Nephron progenitor cell (in vitro differentiated cells): Measurements from ENCODE around the gene MYO18A.
"Not testable (repeated sequence)": the region's sequence is repeated elsewhere in the genome, so short reads cannot be mapped to it uniquely, and the experiment has no call there.

Source experiments
- DNase-seq: peaks from one replicate; pipeline ENCODE4 v3.0.0; 2021
- H3K27ac Mint-ChIP-seq: 2 replicates; pipeline ENCODE4 v1.8.0; 2021; ENCODE audit warnings: mild to moderate bottlenecking, moderate library complexity, mixed read lengths
- H3K27me3 Mint-ChIP-seq: 2 replicates; pipeline ENCODE4 v1.8.0; 2021; ENCODE audit warnings: mild to moderate bottlenecking, low read depth, mixed read lengths; ENCODE audit not compliant: poor library complexity
- H3K36me3 Mint-ChIP-seq: 2 replicates; pipeline ENCODE4 v1.8.0; 2021; ENCODE audit warnings: low read depth, mixed read lengths
- H3K4me1 Mint-ChIP-seq: 2 replicates; pipeline ENCODE4 v1.8.0; 2021; ENCODE audit warnings: mixed read lengths
- H3K4me3 Mint-ChIP-seq: 2 replicates; pipeline ENCODE4 v1.8.0; 2021; ENCODE audit warnings: mild to moderate bottlenecking, moderate library complexity, mixed read lengths
- H3K9me3 Mint-ChIP-seq: 2 replicates; pipeline ENCODE4 v1.8.0; 2021; ENCODE audit warnings: mild to moderate bottlenecking, moderate library complexity, mixed read lengths
- TF ChIP-seq, protein P1 (sequence below): fragments of 200-600 bp; sonication (generic); IDR thresholded peaks from 2 replicates; pipeline ENCODE4 v1.5.0; 2021; ENCODE audit warnings: antibody characterized with exemption

The MYO18A gene

DNA sequence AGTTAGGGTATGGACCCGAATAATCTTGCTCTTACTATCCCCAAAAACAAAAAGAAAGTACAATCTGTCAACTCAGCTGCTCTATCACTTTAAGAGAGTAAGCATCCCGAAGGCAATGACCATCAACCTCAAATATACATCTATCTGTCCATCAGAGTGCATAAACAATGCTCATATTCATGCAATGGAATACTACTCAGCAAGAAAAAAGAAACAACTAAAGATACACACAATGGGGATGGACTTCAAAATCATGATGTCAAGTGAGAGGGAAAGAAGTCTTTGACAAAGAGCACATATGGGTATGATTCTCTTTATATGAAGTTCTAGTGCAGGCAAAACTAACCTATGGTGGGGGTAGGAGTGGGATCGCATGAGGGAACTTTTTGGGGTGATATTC lies 9.5 kb downstream of the MYO18A start:
- H3K27me3 Mint-ChIP-seq, result no peaks in the 10 kb centered on the region
- H3K4me3 Mint-ChIP-seq, result no peak overlapping the region
- H3K27ac Mint-ChIP-seq, result no peak overlapping the region
- TF ChIP-seq, protein P1, sequence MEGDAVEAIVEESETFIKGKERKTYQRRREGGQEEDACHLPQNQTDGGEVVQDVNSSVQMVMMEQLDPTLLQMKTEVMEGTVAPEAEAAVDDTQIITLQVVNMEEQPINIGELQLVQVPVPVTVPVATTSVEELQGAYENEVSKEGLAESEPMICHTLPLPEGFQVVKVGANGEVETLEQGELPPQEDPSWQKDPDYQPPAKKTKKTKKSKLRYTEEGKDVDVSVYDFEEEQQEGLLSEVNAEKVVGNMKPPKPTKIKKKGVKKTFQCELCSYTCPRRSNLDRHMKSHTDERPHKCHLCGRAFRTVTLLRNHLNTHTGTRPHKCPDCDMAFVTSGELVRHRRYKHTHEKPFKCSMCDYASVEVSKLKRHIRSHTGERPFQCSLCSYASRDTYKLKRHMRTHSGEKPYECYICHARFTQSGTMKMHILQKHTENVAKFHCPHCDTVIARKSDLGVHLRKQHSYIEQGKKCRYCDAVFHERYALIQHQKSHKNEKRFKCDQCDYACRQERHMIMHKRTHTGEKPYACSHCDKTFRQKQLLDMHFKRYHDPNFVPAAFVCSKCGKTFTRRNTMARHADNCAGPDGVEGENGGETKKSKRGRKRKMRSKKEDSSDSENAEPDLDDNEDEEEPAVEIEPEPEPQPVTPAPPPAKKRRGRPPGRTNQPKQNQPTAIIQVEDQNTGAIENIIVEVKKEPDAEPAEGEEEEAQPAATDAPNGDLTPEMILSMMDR, result no peak
- H3K36me3 Mint-ChIP-seq, result peaks cover 20% of the 10 kb centered on the region
- peaks cover 28% of the 10 kb centered on the region for H3K4me1 Mint-ChIP-seq
- DNase-seq, result no peak
- H3K9me3 Mint-ChIP-seq, result no peaks in the 10 kb centered on the region

DNA sequence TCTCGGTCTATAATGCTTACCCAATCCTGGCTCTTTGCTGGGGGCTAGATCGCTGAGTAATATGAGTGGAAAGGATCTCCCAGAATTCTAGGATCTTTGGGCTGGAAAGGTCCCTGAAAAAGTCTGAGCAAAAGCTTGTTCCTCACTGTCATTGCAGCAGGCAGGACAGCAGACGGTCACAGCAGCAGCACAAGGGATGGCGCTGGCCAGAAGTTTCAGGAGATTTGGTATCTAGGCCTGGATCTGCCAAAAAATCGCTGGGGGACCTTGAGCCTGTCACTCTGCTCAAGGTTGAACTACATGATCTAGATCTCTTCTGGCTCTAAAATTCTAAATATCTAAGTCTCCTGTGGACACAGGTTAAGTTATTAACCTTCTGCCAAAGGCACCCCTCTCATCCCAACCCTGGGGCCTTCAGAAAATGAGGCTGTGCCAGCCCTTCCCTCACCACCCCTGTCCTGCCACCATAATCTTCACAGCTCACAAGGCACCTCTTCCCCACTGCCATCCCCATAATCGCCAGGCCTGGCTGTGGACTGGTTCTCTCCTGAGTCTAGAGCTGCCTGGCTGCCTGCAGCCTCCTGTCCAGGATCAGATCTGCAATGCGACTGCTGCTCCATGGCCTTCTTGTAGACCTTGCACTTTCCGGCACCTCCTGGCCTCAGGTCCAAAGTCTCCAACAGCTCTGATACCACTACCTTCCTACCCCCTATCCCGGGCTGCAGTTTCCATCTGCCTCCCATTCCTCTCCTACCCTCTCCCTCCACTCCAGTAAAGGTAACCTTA lies 10.2 kb downstream of the MYO18A start:
- Mint-ChIP-seq H3K9me3 (no peaks in the 10 kb centered on the region), H3K36me3 (peaks cover 24% of the 10 kb centered on the region), H3K4me3 (no peak overlapping the region), H3K27me3 (no peaks in the 10 kb centered on the region), H3K4me1 (peaks cover 35% of the 10 kb centered on the region), H3K27ac (no peak overlapping the region)
- DNase-seq, result no peak
- TF ChIP-seq, protein P1, result no peak

DNA sequence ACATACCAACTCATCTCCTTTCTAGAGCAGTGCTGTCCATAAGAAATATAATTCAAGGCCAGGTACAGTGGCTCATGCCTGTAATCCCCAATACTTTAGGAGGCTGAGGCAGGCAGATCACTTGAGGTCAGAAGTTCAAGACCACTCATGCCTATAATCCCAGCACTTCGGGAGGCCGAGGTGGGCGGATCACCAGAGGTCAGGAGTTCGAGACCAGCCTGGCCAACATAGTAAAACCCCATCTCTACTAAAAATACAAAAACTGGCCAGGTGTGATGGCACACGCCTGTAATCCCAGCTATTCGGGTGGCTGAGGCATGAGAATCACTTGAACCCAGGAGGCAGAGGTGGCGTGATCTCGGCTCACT lies 11.5 kb downstream of the MYO18A start:
- H3K27ac Mint-ChIP-seq, H3K4me3 Mint-ChIP-seq, H3K27me3 Mint-ChIP-seq, DNase-seq, H3K9me3 Mint-ChIP-seq: not testable (repeated sequence)
- Mint-ChIP-seq H3K36me3 (peaks cover 33% of the 10 kb centered on the region), H3K4me1 (peaks cover 46% of the 10 kb centered on the region)

GRCh38 chr17:29168079-29168758 lies 12.0 kb downstream of the MYO18A start:
- DNase-seq, result no peak
- peaks cover 49% of the 10 kb centered on the region for H3K4me1 Mint-ChIP-seq
- no peak overlapping the region for H3K4me3 Mint-ChIP-seq
- H3K27me3 Mint-ChIP-seq, result peaks cover 3% of the 10 kb centered on the region
- H3K27ac Mint-ChIP-seq, result no peak overlapping the region
- H3K36me3 Mint-ChIP-seq, result peaks cover 33% of the 10 kb centered on the region
- no peaks in the 10 kb centered on the region for H3K9me3 Mint-ChIP-seq
- TF ChIP-seq, protein P1, result no peak

DNA sequence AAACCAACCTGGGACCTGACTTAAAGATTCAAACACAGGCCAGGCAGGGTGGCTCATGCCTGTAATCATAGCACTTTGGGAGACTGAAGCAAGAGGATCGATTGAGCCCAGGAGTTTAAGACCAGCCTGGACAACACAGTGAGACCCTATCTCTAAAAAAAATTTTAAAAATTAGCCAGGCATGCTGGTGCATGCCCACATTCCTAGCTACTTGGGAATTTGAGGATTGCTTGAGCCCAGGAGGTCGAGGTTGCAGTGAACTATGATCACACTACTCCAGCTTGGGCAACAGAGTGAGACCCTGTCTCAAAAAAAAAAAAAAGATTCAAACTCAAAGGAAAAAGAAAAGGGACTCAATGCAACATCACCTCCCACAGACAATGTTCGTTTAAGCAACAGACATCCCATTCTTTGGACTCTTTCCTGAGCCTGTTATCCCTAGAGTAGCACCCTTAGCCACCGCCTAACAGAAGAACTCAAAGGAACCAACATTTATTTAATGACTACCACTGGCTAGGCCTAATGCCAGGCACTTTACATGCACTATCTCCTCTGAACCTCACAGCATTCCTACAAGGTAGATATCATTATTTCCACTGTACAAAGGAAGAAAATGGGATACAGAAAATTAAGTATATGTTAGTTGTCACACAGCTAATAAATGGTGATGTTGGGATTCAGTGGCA lies 12.7 kb downstream of the MYO18A start:
- TF ChIP-seq, protein P1, result no peak
- Mint-ChIP-seq H3K4me1 (peaks cover 55% of the 10 kb centered on the region), H3K27ac (no peak overlapping the region), H3K4me3 (no peak overlapping the region), H3K36me3 (peaks cover 30% of the 10 kb centered on the region), H3K9me3 (no peaks in the 10 kb centered on the region), H3K27me3 (peaks cover 4% of the 10 kb centered on the region)
- no peak for DNase-seq

GRCh38 chr17:29166507-29166887 lies 13.7 kb downstream of the MYO18A start:
- Mint-ChIP-seq H3K36me3 (peaks cover 33% of the 10 kb centered on the region), H3K27ac (no peak overlapping the region), H3K4me3 (no peak overlapping the region), H3K27me3 (peaks cover 4% of the 10 kb centered on the region), H3K9me3 (no peaks in the 10 kb centered on the region), H3K4me1 (peaks cover 61% of the 10 kb centered on the region)
- DNase-seq, result no peak
- TF ChIP-seq, protein P1, result no peak
